H1 (cell line): ENCODE measurements around the gene ARID2. TPM values are rescaled to one million over a fixed set of nuclear protein-coding genes. Genes with fewer than 3 reads are reported as not detected.

Source experiments
- CTCF ChIA-PET: fragments of 300-600 bp; sonication (Branson Sonifier 250); formaldehyde crosslinking; loops from one replicate; lab custom pipeline; 2021; ENCODE audit not compliant: partially characterized antibody; lab: Charles Lee
- POLR2A ChIA-PET: fragments of 300-600 bp; sonication (Branson Sonifier 250); formaldehyde crosslinking; loops from one replicate; lab custom pipeline; 2021; ENCODE audit warnings: inconsistent platforms; ENCODE audit not compliant: partially characterized antibody; lab: Charles Lee
- DNase-seq, 2 experiments: peaks; one replicate each; pipeline versions ENCODE4 v3.0.0 to v3.0.0-alpha.2; 2010 to 2022; ENCODE audit warnings: low spot score in 2 of 2, low read depth in 1 of 2, mixed read lengths in 1 of 2
- FAIRE-seq: peaks from 2 replicates; lab custom pipeline; 2011; peaks lifted over from hg19 to GRCh38; lab: Jason Lieb, UNC
- H2AFZ ChIP-seq: 2 replicates; pipeline ENCODE4 v1.8.1; 2012; ENCODE audit warnings: low read length, inconsistent platforms
- H2AK5ac ChIP-seq: 2 replicates; pipeline ENCODE4 v1.6.1; 2013; ENCODE audit warnings: low read depth, low read length
- H2BK120ac ChIP-seq: replicated peaks from 2 replicates; pipeline ENCODE3; 2013; ENCODE audit warnings: low read depth, low read length, inconsistent platforms
- H2BK12ac ChIP-seq: 2 replicates; pipeline ENCODE4 v1.6.1; 2013; ENCODE audit warnings: low read depth, low read length
- H2BK15ac ChIP-seq: 2 replicates; pipeline ENCODE4 v1.6.1; 2013; ENCODE audit warnings: low read length
- H2BK20ac ChIP-seq: 2 replicates; pipeline ENCODE4 v1.6.1; 2013; ENCODE audit warnings: low read length
- H2BK5ac ChIP-seq: 2 replicates; pipeline ENCODE4 v1.6.1; 2013; ENCODE audit warnings: low read depth, low read length
- H3K14ac ChIP-seq: 2 replicates; pipeline ENCODE4 v1.6.1; 2013; ENCODE audit warnings: inconsistent platforms; ENCODE audit not compliant: insufficient read length
- H3K18ac ChIP-seq: 2 replicates; pipeline ENCODE4 v1.6.1; 2013; ENCODE audit warnings: low read length; ENCODE audit errors: extremely low read depth
- H3K23ac ChIP-seq: 2 replicates; pipeline ENCODE4 v1.6.1; 2013; ENCODE audit warnings: inconsistent platforms; ENCODE audit not compliant: insufficient read length
- H3K23me2 ChIP-seq: 2 replicates; pipeline ENCODE4 v1.6.1; 2013; ENCODE audit warnings: low read depth, low read length
- H3K27ac ChIP-seq: 2 replicates; pipeline ENCODE4 v1.6.1; 2011; ENCODE audit warnings: low read depth, low read length, inconsistent platforms
- H3K27me3 ChIP-seq, 4 experiments: replicated peaks in 1 of 4; 1 replicate in 1 of 4; 2 replicates in 3 of 4; pipeline versions ENCODE4 v1.6.1 to v1.8.1; 2011 to 2013; ENCODE audit warnings: low read length in 3 of 4, mild to moderate bottlenecking in 3 of 4, inconsistent platforms in 2 of 4, mixed read lengths in 2 of 4, moderate library complexity in 1 of 4; ENCODE audit not compliant: control insufficient read depth in 3 of 4, insufficient read depth in 3 of 4; ENCODE audit errors: extremely low read depth in 1 of 4
- H3K36me3 ChIP-seq, 4 experiments: 2 replicates each; pipeline versions ENCODE4 v1.6.1 to v1.8.1; 2011 to 2013; ENCODE audit warnings: mild to moderate bottlenecking in 4 of 4, low read length in 3 of 4, moderate library complexity in 2 of 4, control low read depth in 1 of 4, inconsistent platforms in 1 of 4; ENCODE audit not compliant: insufficient read depth in 4 of 4, control insufficient read depth in 2 of 4
- H3K4ac ChIP-seq: replicated peaks from 2 replicates; pipeline ENCODE3; 2013; ENCODE audit warnings: low read length, low read depth, mixed read lengths, inconsistent platforms; ENCODE audit not compliant: insufficient read length
- H3K4me1 ChIP-seq, 4 experiments: replicated peaks in 1 of 4; 1 replicate in 1 of 4; 2 replicates in 3 of 4; pipeline versions ENCODE4 v1.6.1 to v1.8.1; 2011 to 2013; ENCODE audit warnings: low read length in 3 of 4, inconsistent platforms in 2 of 4, mixed read lengths in 1 of 4; ENCODE audit not compliant: insufficient read depth in 4 of 4, control insufficient read depth in 3 of 4
- H3K4me2 ChIP-seq, 2 experiments: 2 replicates each; pipeline versions ENCODE4 v1.6.1 to v1.8.1; 2011 to 2013; ENCODE audit warnings: low read depth in 2 of 2, low read length in 2 of 2, control low read depth in 1 of 2, inconsistent platforms in 1 of 2, mild to moderate bottlenecking in 1 of 2; ENCODE audit not compliant: insufficient read depth in 1 of 2
- H3K4me3 ChIP-seq, 4 experiments: fragments of 200-600, 300-600 bp in 1 of 4; sonication (generic), shearing (Covaris generic), sonication (Bioruptor Twin) in 1 of 4; 2 replicates each; pipeline versions ENCODE4 v1.5.1 to v1.8.1; 2011 to 2016; ENCODE audit warnings: low read length in 4 of 4, low read depth in 3 of 4, control low read depth in 2 of 4, inconsistent platforms in 2 of 4, mild to moderate bottlenecking in 2 of 4, mixed read lengths in 1 of 4, moderate library complexity in 1 of 4; ENCODE audit not compliant: insufficient read depth in 2 of 4; ENCODE audit errors: extremely low read depth in 1 of 4
- H3K56ac ChIP-seq: replicated peaks from 2 replicates; pipeline ENCODE3; 2013; ENCODE audit warnings: low read depth, mild to moderate bottlenecking, mixed read lengths, low read length, inconsistent platforms; ENCODE audit not compliant: insufficient read length
- H3K79me1 ChIP-seq: 2 replicates; pipeline ENCODE4 v1.6.1; 2013; ENCODE audit warnings: low read depth, low read length, control low read depth
- H3K79me2 ChIP-seq, 2 experiments: 2 replicates each; pipeline versions ENCODE4 v1.6.1 to v1.8.1; 2012 to 2013; ENCODE audit warnings: low read length in 2 of 2, mild to moderate bottlenecking in 2 of 2, inconsistent platforms in 1 of 2; ENCODE audit not compliant: insufficient read depth in 2 of 2, control insufficient read depth in 1 of 2
- H3K9ac ChIP-seq, 4 experiments: replicated peaks in 1 of 4; 1 replicate in 1 of 4; 2 replicates in 3 of 4; pipeline versions ENCODE4 v1.6.1 to v1.8.1; 2011 to 2013; ENCODE audit warnings: low read depth in 3 of 4, low read length in 3 of 4, control low read depth in 2 of 4, mild to moderate bottlenecking in 2 of 4, moderate library complexity in 2 of 4, inconsistent platforms in 1 of 4; ENCODE audit errors: extremely low read depth in 1 of 4
- H3K9me3 ChIP-seq, 2 experiments: 2 replicates each; pipeline versions ENCODE4 v1.6.1 to v1.8.1; 2012 to 2013; ENCODE audit warnings: mild to moderate bottlenecking in 2 of 2, moderate library complexity in 2 of 2, control low read depth in 1 of 2, inconsistent platforms in 1 of 2, low read depth in 1 of 2, low read length in 1 of 2, mixed read lengths in 1 of 2; ENCODE audit not compliant: insufficient read depth in 2 of 2
- H4K20me1 ChIP-seq, 2 experiments: replicated peaks in 1 of 2; 2 replicates each; pipeline versions ENCODE3 to v1.8.1; 2011 to 2013; ENCODE audit warnings: inconsistent platforms in 2 of 2, low read length in 2 of 2, mild to moderate bottlenecking in 1 of 2; ENCODE audit not compliant: insufficient read depth in 2 of 2, control insufficient read depth in 1 of 2
- H4K5ac ChIP-seq: 2 replicates; pipeline ENCODE4 v1.6.1; 2013; ENCODE audit warnings: low read length, low read depth, mixed read lengths, inconsistent platforms; ENCODE audit not compliant: insufficient read length
- H4K8ac ChIP-seq: 2 replicates; pipeline ENCODE4 v1.8.0; 2013; ENCODE audit warnings: mild to moderate bottlenecking, moderate library complexity, low read length, inconsistent platforms; ENCODE audit not compliant: insufficient read depth; ENCODE audit errors: extremely low read depth
- H4K91ac ChIP-seq: replicated peaks from 2 replicates; pipeline ENCODE3; 2013; ENCODE audit warnings: low read length, mixed read lengths, inconsistent platforms; ENCODE audit not compliant: insufficient read length
- BRCA1 ChIP-seq: IDR thresholded peaks from 2 replicates; pipeline ENCODE4 v1.6.1; 2012; ENCODE audit warnings: low read depth, low read length, improper control_type of control experiment
- CREB1 ChIP-seq: IDR thresholded peaks from 2 replicates; pipeline ENCODE4 v1.6.1; 2012; ENCODE audit warnings: inconsistent platforms
- CTBP2 ChIP-seq: IDR thresholded peaks from 2 replicates; pipeline ENCODE4 v1.7.0; 2011; ENCODE audit warnings: borderline replicate concordance, mild to moderate bottlenecking, moderate library complexity, mixed read lengths, low read length; ENCODE audit not compliant: insufficient read depth, insufficient read length
- EP300 ChIP-seq, 2 experiments: IDR thresholded peaks; 1 replicate in 1 of 2; 2 replicates in 1 of 2; pipeline ENCODE4 v1.6.1; 2011 to 2012; ENCODE audit warnings: low read depth in 2 of 2, low read length in 2 of 2, mild to moderate bottlenecking in 2 of 2, borderline replicate concordance in 1 of 2, inconsistent platforms in 1 of 2, moderate library complexity in 1 of 2
- GTF2F1 ChIP-seq: IDR thresholded peaks from 2 replicates; pipeline ENCODE4 v1.6.1; 2012; ENCODE audit warnings: low read depth, low read length, improper control_type of control experiment, borderline replicate concordance
- JUND ChIP-seq: IDR thresholded peaks from 2 replicates; pipeline ENCODE4 v1.6.1; 2011; ENCODE audit warnings: mild to moderate bottlenecking, improper control_type of control experiment, low read length
- KDM4A ChIP-seq: IDR thresholded peaks from one replicate; pipeline ENCODE4 v1.7.1; 2012; ENCODE audit warnings: low read depth, mild to moderate bottlenecking, moderate library complexity, low read length, inconsistent platforms; ENCODE audit not compliant: severe bottlenecking
- NANOG ChIP-seq: IDR thresholded peaks from 2 replicates; pipeline ENCODE4 v1.6.1; 2011; ENCODE audit warnings: low read length, low read depth, mild to moderate bottlenecking, inconsistent platforms; ENCODE audit not compliant: insufficient read depth, poor library complexity, severe bottlenecking
- SAP30 ChIP-seq: fragments of 300-600 bp; sonication (generic); IDR thresholded peaks from 2 replicates; pipeline ENCODE4 v1.7.1; 2012; ENCODE audit warnings: low read length, moderate library complexity, mild to moderate bottlenecking, inconsistent platforms; ENCODE audit not compliant: insufficient read depth, insufficient replicate concordance
- SIN3A ChIP-seq, 2 experiments: IDR thresholded peaks in 1 of 2; conservative IDR thresholded peaks in 1 of 2; 2 replicates each; pipeline ENCODE4 v1.6.1; 2011 to 2012; ENCODE audit warnings: low read length in 2 of 2, improper control_type of control experiment in 1 of 2, low read depth in 1 of 2, mild to moderate bottlenecking in 1 of 2
- SIRT6 ChIP-seq: IDR thresholded peaks from one replicate; pipeline ENCODE4 v1.7.1; 2012; ENCODE audit warnings: low read length, inconsistent platforms
- WGBS, 2 experiments: shearing (Covaris generic) in 1 of 2; methylation state at CpG; one replicate each; pipeline versions ENCODE4 v1.1.6 to v1.1.7; 2013 to 2015; ENCODE audit warnings: low lambda C conversion rate in 2 of 2, mixed read lengths in 2 of 2, inconsistent platforms in 1 of 2, low coverage in 1 of 2, missing lambda C conversion rate in 1 of 2; ENCODE audit not compliant: insufficient replicate concordance in 2 of 2, insufficient coverage in 1 of 2, insufficient read length in 1 of 2; ENCODE audit errors: extremely low coverage in 1 of 2, missing lambda C conversion rate in 1 of 2; 5-methylcytosine and 5-hydroxymethylcytosine counted together
- polyA plus RNA-seq, 7 experiments: library from polyadenylated mRNA; depleted of rRNA in 3 of 7; stranded (reverse) in 5 of 7; unstranded in 2 of 7; fragments of >200 nt in 5 of 7; fragments of 200-250 nt in 2 of 7; gene quantifications; 1 replicate in 5 of 7; 2 replicates in 1 of 7; 4 replicates in 1 of 7; pipeline versions ENCODE4 v1.2.1 to v1.2.3, GENCODE V29; 2011 to 2013; ENCODE audit warnings: missing spikeins in 2 of 7, mixed read lengths in 2 of 7
- total RNA-seq: library from RNA; stranded (reverse); fragmentation: NEBNext Ultra II Directional; extraction: Animal tissue kit (Norgen Biotek cat#: 25700); gene quantifications from 2 replicates; pipeline ENCODE4 v1.2.1, GENCODE V29; 2021

The ARID2 gene
- total and polyA plus RNA-seq, 2 of the 8 experiments (the other 6 are each of a cell fraction or from before 2014, with no cell fraction given), result 32.0 to 45.2 TPM

DNA sequence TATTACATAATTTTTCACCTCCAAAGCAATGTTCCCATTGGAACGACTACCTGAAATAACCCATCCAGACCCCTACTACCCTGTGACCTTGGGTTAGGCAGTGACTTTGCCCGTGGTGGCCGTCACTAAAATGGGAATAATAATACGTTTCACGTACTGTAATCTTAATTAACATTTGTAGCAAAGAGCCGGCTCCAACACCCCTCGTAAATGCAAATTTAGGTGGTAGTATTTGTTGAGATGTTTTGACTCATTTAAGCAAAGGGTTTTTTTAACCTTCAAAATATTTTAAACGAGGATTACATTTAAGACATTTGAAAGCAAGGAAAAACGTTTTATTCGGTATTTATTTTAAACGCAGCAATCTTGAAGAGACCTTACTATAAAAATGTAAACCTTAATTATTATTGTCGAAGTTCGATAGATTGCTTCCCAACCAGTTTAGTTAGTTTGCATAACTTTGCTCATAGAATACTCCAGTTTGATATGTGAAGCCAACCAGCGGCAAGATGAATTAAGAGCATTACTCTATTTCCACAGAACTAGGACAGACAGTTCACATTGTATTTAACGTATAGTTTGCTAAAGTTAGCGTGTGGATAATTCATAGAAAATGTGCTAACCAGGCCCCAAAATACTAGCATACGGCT lies 1.4 kb upstream of the ARID2 start:
- Histone ChIP-seq H2BK5ac (peak overlapping the region; percentile 26), H2AK5ac (no peak overlapping the region), H3K56ac (peak overlapping the region; percentile 24), H3K27ac (peak overlapping the region; percentile 44; the same call in 1 of the 2 replicates), H3K4me2 (peak overlapping the region; percentile 73 to 90), H3K9ac (peak overlapping the region; percentile 43 to 78 (median 58); a peak in 6 of 7 replicates), H3K23ac (peak overlapping the region; percentile 92), H4K91ac (no peak overlapping the region), H4K20me1 (no peaks in the 10 kb centered on the region), H3K23me2 (peaks cover 12% of the 10 kb centered on the region), H3K79me1 (no peaks in the 10 kb centered on the region), H3K79me2 (peaks cover 4 to 60% of the 10 kb centered on the region in 2 experiments; a peak in 3 of 4 replicates), H4K5ac (peak overlapping the region; percentile 89), H2BK15ac (no peak overlapping the region), H3K18ac (peak overlapping the region; percentile 72), H4K8ac (no peak overlapping the region), H2AFZ (no peak overlapping the region), H2BK120ac (peak overlapping the region; percentile 95), H3K4me1 (no peaks in the 10 kb centered on the region; a peak in 2 of 7 replicates), H3K27me3 (no peaks in the 10 kb centered on the region), H2BK20ac (no peak overlapping the region), H3K4ac (peak overlapping the region; percentile 96), H3K9me3 (no peaks in the 10 kb centered on the region), H3K36me3 (peaks cover 0 to 7% (median 0%) of the 10 kb centered on the region in 4 experiments; a peak in 2 of 8 replicates), H3K4me3 (peak overlapping the region; percentile 62 to 93 (median 92)), H3K14ac (no peak overlapping the region), H2BK12ac (no peak overlapping the region; the same call in 1 of the 2 replicates)
- DNase-seq (no peak), FAIRE-seq (no peak)
- CTCF ChIA-PET, result interaction anchor here (0.6 to 3.5 kb wide), 10 partner anchors 11 to 510 kb away, joined by 3 to 43 read pairs (median 3); no protein-coding TSS in a partner anchor
- POLR2A ChIA-PET, result interaction anchor here (0.5 to 2.8 kb wide), 27 partner anchors 8 to 645 kb away, joined by 3 to 19 read pairs (median 4); partner anchors contain the start of gene SCAF11
- 2% methylated on average over 17 of the region's 17 CpGs; no CpG with 5 or more reads in 1 of the 2 experiments for WGBS, 2 experiments
- TF ChIP-seq SAP30 (no peak), CREB1 (no peak), GTF2F1 (no peak), KDM4A (no peak), CTBP2 (no peak), JUND (no peak), SIRT6 (no peak), NANOG (no peak), BRCA1 (no peak), SIN3A (conservative IDR thresholded peaks at IDR 0.05 in 1 of 2, IDR thresholded peaks at IDR 0.05 in 1 of 2; ENCODE audit: low read depth in 1 of 2, low read length in 2 of 2) (no peak), EP300 (IDR thresholded peaks at IDR 0.05; ENCODE audit: borderline replicate concordance in 1 of 2, low read depth in 2 of 2, low read length in 2 of 2) (no peak)
